ENCODE data around the gene BHMT.

DNA sequence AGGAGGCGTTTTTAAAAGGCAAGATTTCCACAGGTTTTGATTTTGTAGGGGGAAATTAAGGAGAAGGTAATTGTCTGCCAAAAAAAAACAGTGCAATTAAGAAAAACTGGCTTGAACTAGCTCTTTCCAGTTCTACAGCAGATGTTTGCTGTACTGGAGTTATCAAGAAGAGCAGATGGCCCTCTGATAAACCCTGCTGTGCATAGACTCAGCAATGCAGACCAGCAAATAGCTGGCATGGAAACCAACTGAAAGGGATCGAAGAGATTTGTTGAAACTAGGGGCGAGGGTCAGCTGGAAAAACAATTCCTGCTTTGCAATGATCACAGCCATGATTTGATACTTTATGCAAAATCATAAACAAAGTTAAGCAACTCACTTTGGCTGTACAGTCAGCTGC lies 17.8 kb upstream of the BHMT start:
- TF ChIP-seq, protein P1, sequence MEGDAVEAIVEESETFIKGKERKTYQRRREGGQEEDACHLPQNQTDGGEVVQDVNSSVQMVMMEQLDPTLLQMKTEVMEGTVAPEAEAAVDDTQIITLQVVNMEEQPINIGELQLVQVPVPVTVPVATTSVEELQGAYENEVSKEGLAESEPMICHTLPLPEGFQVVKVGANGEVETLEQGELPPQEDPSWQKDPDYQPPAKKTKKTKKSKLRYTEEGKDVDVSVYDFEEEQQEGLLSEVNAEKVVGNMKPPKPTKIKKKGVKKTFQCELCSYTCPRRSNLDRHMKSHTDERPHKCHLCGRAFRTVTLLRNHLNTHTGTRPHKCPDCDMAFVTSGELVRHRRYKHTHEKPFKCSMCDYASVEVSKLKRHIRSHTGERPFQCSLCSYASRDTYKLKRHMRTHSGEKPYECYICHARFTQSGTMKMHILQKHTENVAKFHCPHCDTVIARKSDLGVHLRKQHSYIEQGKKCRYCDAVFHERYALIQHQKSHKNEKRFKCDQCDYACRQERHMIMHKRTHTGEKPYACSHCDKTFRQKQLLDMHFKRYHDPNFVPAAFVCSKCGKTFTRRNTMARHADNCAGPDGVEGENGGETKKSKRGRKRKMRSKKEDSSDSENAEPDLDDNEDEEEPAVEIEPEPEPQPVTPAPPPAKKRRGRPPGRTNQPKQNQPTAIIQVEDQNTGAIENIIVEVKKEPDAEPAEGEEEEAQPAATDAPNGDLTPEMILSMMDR (conservative IDR thresholded peaks at IDR 0.05; ENCODE audit: low read length), result no peak
- TF ChIP-seq EZH2phosphoT487 (IDR thresholded peaks at IDR 0.05; ENCODE audit: borderline replicate concordance, low read depth, low read length), result no peak
